ENCODE results near the gene GALNT12. TPM values are rescaled to one million over a fixed set of nuclear protein-coding genes. Genes with fewer than 3 reads are reported as not detected.

GALNT12 gene
- total RNA-seq, 2 donors from 2014 or later, result 6.6 to 11.2 TPM

- Mint-ChIP-seq H3K9me3 (no peaks in the 10 kb centered on the region), H3K36me3 (ENCODE audit: insufficient read depth in 2 of 2) (no peaks in the 10 kb centered on the region), H3K27ac (no peak overlapping the region), H3K4me1 (ENCODE audit: low read depth) (no peaks in the 10 kb centered on the region), H3K27me3 (ENCODE audit: low read depth) (peaks cover 36% of the 10 kb centered on the region), H3K4me3 (no peak overlapping the region)
- no peak for ATAC-seq (replicated peaks in 1 of 2)
- DNase-seq, result no peak
Measured at GRCh38 chr9:98880311-98881015, 73.0 kb downstream of the GALNT12 start.

GRCh38 chr9:98881356-98881755 lies 73.9 kb downstream of the GALNT12 start:
- no peak for DNase-seq
- H3K9me3 Mint-ChIP-seq, result no peaks in the 10 kb centered on the region
- no peaks in the 10 kb centered on the region for H3K36me3 Mint-ChIP-seq (ENCODE audit: insufficient read depth in 2 of 2)
- no peak overlapping the region for H3K4me3 Mint-ChIP-seq
- peaks cover 38% of the 10 kb centered on the region for H3K27me3 Mint-ChIP-seq (ENCODE audit: low read depth)
- H3K4me1 Mint-ChIP-seq (ENCODE audit: low read depth), result no peaks in the 10 kb centered on the region
- no peak for ATAC-seq (replicated peaks in 1 of 2)
- no peak overlapping the region for H3K27ac Mint-ChIP-seq

GRCh38 chr9:98881836-98882568 lies 74.5 kb downstream of the GALNT12 start:
- H3K36me3 Mint-ChIP-seq (ENCODE audit: insufficient read depth in 2 of 2), result no peaks in the 10 kb centered on the region
- H3K4me1 Mint-ChIP-seq (ENCODE audit: low read depth), result no peaks in the 10 kb centered on the region
- peaks cover 43% of the 10 kb centered on the region for H3K27me3 Mint-ChIP-seq (ENCODE audit: low read depth)
- H3K4me3 Mint-ChIP-seq, result no peak overlapping the region
- DNase-seq (no peak), ATAC-seq (replicated peaks in 1 of 2) (no peak)
- H3K27ac Mint-ChIP-seq, result no peak overlapping the region
- H3K9me3 Mint-ChIP-seq, result no peaks in the 10 kb centered on the region

GRCh38 chr9:98882569-98882923 lies 75.1 kb downstream of the GALNT12 start:
- Mint-ChIP-seq H3K9me3 (no peaks in the 10 kb centered on the region), H3K27me3 (ENCODE audit: low read depth) (peaks cover 44% of the 10 kb centered on the region), H3K4me3 (no peak overlapping the region), H3K27ac (no peak overlapping the region), H3K36me3 (ENCODE audit: insufficient read depth in 2 of 2) (no peaks in the 10 kb centered on the region), H3K4me1 (ENCODE audit: low read depth) (no peaks in the 10 kb centered on the region)
- DNase-seq, result no peak
- no peak for ATAC-seq (replicated peaks in 1 of 2)

GRCh38 chr9:98883276-98883675 lies 75.8 kb downstream of the GALNT12 start:
- Mint-ChIP-seq H3K4me1 (ENCODE audit: low read depth) (no peaks in the 10 kb centered on the region), H3K4me3 (no peak overlapping the region), H3K36me3 (ENCODE audit: insufficient read depth in 2 of 2) (no peaks in the 10 kb centered on the region), H3K9me3 (no peaks in the 10 kb centered on the region), H3K27me3 (ENCODE audit: low read depth) (peaks cover 46% of the 10 kb centered on the region), H3K27ac (no peak overlapping the region)
- ATAC-seq (replicated peaks in 1 of 2) (no peak), DNase-seq (no peak)

GRCh38 chr9:98884849-98885248 lies 77.4 kb downstream of the GALNT12 start:
- Mint-ChIP-seq H3K4me3 (no peak overlapping the region), H3K27ac (no peak overlapping the region), H3K27me3 (ENCODE audit: low read depth) (peaks cover 54% of the 10 kb centered on the region), H3K36me3 (ENCODE audit: insufficient read depth in 2 of 2) (no peaks in the 10 kb centered on the region), H3K4me1 (ENCODE audit: low read depth) (no peaks in the 10 kb centered on the region), H3K9me3 (no peaks in the 10 kb centered on the region)
- no peak for ATAC-seq (replicated peaks in 1 of 2)
- no peak for DNase-seq

GRCh38 chr9:98885575-98886295 lies 78.3 kb downstream of the GALNT12 start:
- ATAC-seq (replicated peaks in 1 of 2), result no peak
- Mint-ChIP-seq H3K9me3 (no peaks in the 10 kb centered on the region), H3K36me3 (ENCODE audit: insufficient read depth in 2 of 2) (no peaks in the 10 kb centered on the region), H3K4me1 (ENCODE audit: low read depth) (no peaks in the 10 kb centered on the region), H3K27me3 (ENCODE audit: low read depth) (peaks cover 54% of the 10 kb centered on the region), H3K4me3 (no peak overlapping the region), H3K27ac (no peak overlapping the region)
- no peak for DNase-seq

- H3K36me3 Mint-ChIP-seq (ENCODE audit: insufficient read depth in 2 of 2), result no peaks in the 10 kb centered on the region
- H3K27ac Mint-ChIP-seq, result no peak overlapping the region
- DNase-seq (no peak), ATAC-seq (replicated peaks in 1 of 2) (no peak)
- H3K27me3 Mint-ChIP-seq (ENCODE audit: low read depth), result peaks cover 51% of the 10 kb centered on the region
- H3K4me3 Mint-ChIP-seq, result no peak overlapping the region
- H3K9me3 Mint-ChIP-seq, result no peaks in the 10 kb centered on the region
- no peaks in the 10 kb centered on the region for H3K4me1 Mint-ChIP-seq (ENCODE audit: low read depth)
Measured at GRCh38 chr9:98886691-98887229, 79.3 kb downstream of the GALNT12 start.

GRCh38 chr9:98887918-98888510 lies 80.5 kb downstream of the GALNT12 start:
- no peaks in the 10 kb centered on the region for H3K9me3 Mint-ChIP-seq
- ATAC-seq (replicated peaks in 1 of 2), result no peak
- H3K27me3 Mint-ChIP-seq (ENCODE audit: low read depth), result peaks cover 42% of the 10 kb centered on the region
- H3K4me3 Mint-ChIP-seq, result no peak overlapping the region
- H3K36me3 Mint-ChIP-seq (ENCODE audit: insufficient read depth in 2 of 2), result no peaks in the 10 kb centered on the region
- H3K4me1 Mint-ChIP-seq (ENCODE audit: low read depth), result no peaks in the 10 kb centered on the region
- no peak overlapping the region for H3K27ac Mint-ChIP-seq
- no peak for DNase-seq

- H3K4me1 Mint-ChIP-seq (ENCODE audit: low read depth), result no peaks in the 10 kb centered on the region
- no peak for DNase-seq
- no peak overlapping the region for H3K27ac Mint-ChIP-seq
- ATAC-seq (replicated peaks in 1 of 2), result no peak
- no peak overlapping the region for H3K4me3 Mint-ChIP-seq
- H3K27me3 Mint-ChIP-seq (ENCODE audit: low read depth), result peaks cover 35% of the 10 kb centered on the region
- H3K9me3 Mint-ChIP-seq, result no peaks in the 10 kb centered on the region
- no peaks in the 10 kb centered on the region for H3K36me3 Mint-ChIP-seq (ENCODE audit: insufficient read depth in 2 of 2)
Measured at GRCh38 chr9:98888801-98889421, 81.4 kb downstream of the GALNT12 start.

- Mint-ChIP-seq H3K27me3 (ENCODE audit: low read depth) (peaks cover 31% of the 10 kb centered on the region), H3K4me1 (ENCODE audit: low read depth) (no peaks in the 10 kb centered on the region), H3K36me3 (ENCODE audit: insufficient read depth in 2 of 2) (no peaks in the 10 kb centered on the region), H3K27ac (no peak overlapping the region), H3K9me3 (no peaks in the 10 kb centered on the region), H3K4me3 (no peak overlapping the region)
- ATAC-seq (replicated peaks in 1 of 2), result no peak
- no peak for DNase-seq
Measured at GRCh38 chr9:98890256-98890655, 82.8 kb downstream of the GALNT12 start.

- no peaks in the 10 kb centered on the region for H3K4me1 Mint-ChIP-seq (ENCODE audit: low read depth)
- H3K4me3 Mint-ChIP-seq, result no peak overlapping the region
- no peak for DNase-seq
- H3K27me3 Mint-ChIP-seq (ENCODE audit: low read depth), result peaks cover 26% of the 10 kb centered on the region
- ATAC-seq (replicated peaks in 1 of 2), result no peak
- no peaks in the 10 kb centered on the region for H3K36me3 Mint-ChIP-seq (ENCODE audit: insufficient read depth in 2 of 2)
- no peak overlapping the region for H3K27ac Mint-ChIP-seq
- H3K9me3 Mint-ChIP-seq, result peaks cover 0 to 2% of the 10 kb centered on the region in 2 donors
Measured at GRCh38 chr9:98892288-98892687, 84.8 kb downstream of the GALNT12 start.

All from activated T-cell treated with anti-CD3 and anti-CD28 coated beads, Interleukin-2, amount 50 U/mL, for 72 hours (primary cell).